Progenitor cell of endocrine pancreas (in vitro differentiated cells): ENCODE measurements around the gene TPPP. TPM values are rescaled to one million over a fixed set of nuclear protein-coding genes. Genes with fewer than 3 reads are reported as not detected.
"Not testable (repeated sequence)": the region's sequence is repeated elsewhere in the genome, so short reads cannot be mapped to it uniquely, and the experiment has no call there.

Experiments
- DNase-seq: peaks from one replicate; pipeline ENCODE4 v3.0.0; 2021; ENCODE audit warnings: low spot score; ENCODE audit not compliant: unreplicated experiment
- H3K27ac Mint-ChIP-seq: 2 replicates; pipeline ENCODE4 v1.8.0; 2021; ENCODE audit warnings: mild to moderate bottlenecking, moderate library complexity, mixed read lengths
- H3K27me3 Mint-ChIP-seq: 2 replicates; pipeline ENCODE4 v1.8.0; 2021; ENCODE audit warnings: mixed read lengths
- H3K36me3 Mint-ChIP-seq: 2 replicates; pipeline ENCODE4 v1.8.0; 2022; ENCODE audit warnings: mixed read lengths; ENCODE audit not compliant: insufficient read depth
- H3K4me1 Mint-ChIP-seq: 2 replicates; pipeline ENCODE4 v1.8.0; 2021; ENCODE audit warnings: low read depth, mixed read lengths
- H3K4me3 Mint-ChIP-seq: 2 replicates; pipeline ENCODE4 v1.8.0; 2021; ENCODE audit warnings: low read depth, mild to moderate bottlenecking, moderate library complexity, mixed read lengths
- H3K9me3 Mint-ChIP-seq: 2 replicates; pipeline ENCODE4 v1.8.0; 2021; ENCODE audit warnings: low read depth, mixed read lengths
- CTCF ChIP-seq: fragments of 200-600 bp; sonication (generic); IDR thresholded peaks from one replicate; pipeline ENCODE4 v1.5.0; 2021; ENCODE audit warnings: antibody characterized with exemption, mild to moderate bottlenecking; ENCODE audit not compliant: unreplicated experiment
- total RNA-seq: library from RNA; stranded (reverse); gene quantifications from 2 replicates; pipeline ENCODE4 v1.2.1, GENCODE V29; 2021

Gene TPPP
- total RNA-seq, 1 donor from 2014 or later: 2.9 TPM

DNA sequence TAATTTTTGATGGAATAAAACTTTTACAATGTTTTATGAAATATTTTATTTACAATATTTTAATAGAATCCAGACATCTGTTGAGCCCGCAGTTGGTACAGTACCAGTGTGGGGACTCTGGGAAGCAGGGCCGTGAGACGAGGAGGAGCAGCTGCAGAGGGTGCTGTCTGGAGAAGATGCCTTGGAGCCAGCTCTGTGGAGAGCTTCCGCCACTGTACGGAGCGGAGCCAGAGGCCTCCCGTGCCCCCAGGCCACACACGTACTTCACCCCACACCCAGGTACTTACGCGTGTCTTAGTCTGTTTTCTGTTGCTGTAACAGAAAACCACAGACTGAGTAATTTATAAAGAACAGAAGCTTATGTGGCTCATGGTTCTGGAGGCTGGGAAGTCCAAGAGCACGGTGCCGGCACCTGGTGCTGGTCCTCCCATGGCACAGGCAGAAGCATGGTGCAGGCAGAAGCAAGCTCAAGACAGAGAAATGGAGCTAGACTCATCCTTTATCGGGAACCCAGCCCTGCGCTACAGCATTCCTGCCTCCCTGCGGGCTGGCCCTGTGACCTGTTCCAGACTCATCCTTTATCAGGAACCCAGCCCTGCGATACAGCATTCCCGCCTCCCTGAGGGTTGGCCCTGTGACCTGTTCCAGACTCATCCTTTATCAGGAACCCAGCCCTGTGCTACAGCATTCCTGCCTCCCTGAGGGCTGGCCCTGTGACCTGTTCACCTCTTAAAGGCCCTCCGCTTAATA, 57.7 kb downstream of the TPPP start:
- TF ChIP-seq CTCF: no peak
- Mint-ChIP-seq H3K27me3 (no peaks in the 10 kb centered on the region), H3K9me3 (no peaks in the 10 kb centered on the region), H3K4me1 (no peaks in the 10 kb centered on the region), H3K4me3 (no peak overlapping the region), H3K27ac (no peak overlapping the region), H3K36me3 (peaks cover 15% of the 10 kb centered on the region)
- no peak for DNase-seq

DNA sequence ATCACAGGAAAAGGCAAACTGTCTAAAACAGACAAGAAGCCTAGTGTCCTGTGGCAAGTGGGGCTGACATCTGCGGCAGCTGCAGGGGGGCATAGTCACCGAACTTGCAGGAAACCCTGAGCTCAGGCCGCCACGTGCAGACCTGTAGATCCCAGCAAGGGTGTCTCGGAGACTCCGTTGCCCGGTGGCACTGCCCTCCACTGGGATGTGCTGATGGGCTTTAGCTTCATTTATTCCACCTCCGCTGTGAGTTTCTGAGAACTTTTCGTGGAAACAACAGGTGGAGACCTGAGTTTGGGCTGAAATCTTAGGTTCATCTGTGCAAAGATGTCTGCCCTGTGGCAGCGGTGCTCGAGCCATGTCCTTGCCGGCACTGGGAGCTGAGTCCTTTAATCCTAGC, 59.0 kb downstream of the TPPP start:
- Mint-ChIP-seq H3K4me3 (no peak overlapping the region), H3K27me3 (no peaks in the 10 kb centered on the region), H3K36me3 (peaks cover 15% of the 10 kb centered on the region), H3K9me3 (no peaks in the 10 kb centered on the region), H3K4me1 (no peaks in the 10 kb centered on the region), H3K27ac (peak overlapping the region; percentile 2)
- DNase-seq: no peak
- TF ChIP-seq CTCF: no peak

GRCh38 chr5:633501-633955, 59.6 kb downstream of the TPPP start:
- H3K27me3 Mint-ChIP-seq: no peaks in the 10 kb centered on the region
- no peak overlapping the region for H3K27ac Mint-ChIP-seq
- DNase-seq: no peak
- H3K4me1 Mint-ChIP-seq: peaks cover 2% of the 10 kb centered on the region
- H3K36me3 Mint-ChIP-seq: peaks cover 17% of the 10 kb centered on the region
- H3K9me3 Mint-ChIP-seq: no peaks in the 10 kb centered on the region
- TF ChIP-seq CTCF: no peak
- no peak overlapping the region for H3K4me3 Mint-ChIP-seq

- H3K4me1 Mint-ChIP-seq, H3K27me3 Mint-ChIP-seq, DNase-seq, H3K4me3 Mint-ChIP-seq, H3K9me3 Mint-ChIP-seq: not testable (repeated sequence)
- Mint-ChIP-seq H3K27ac (peak overlapping the region; percentile 37), H3K36me3 (peaks cover 16% of the 10 kb centered on the region)
These were observed 64.6 kb downstream of the TPPP start for GRCh38 chr5:628351-629205.

DNA sequence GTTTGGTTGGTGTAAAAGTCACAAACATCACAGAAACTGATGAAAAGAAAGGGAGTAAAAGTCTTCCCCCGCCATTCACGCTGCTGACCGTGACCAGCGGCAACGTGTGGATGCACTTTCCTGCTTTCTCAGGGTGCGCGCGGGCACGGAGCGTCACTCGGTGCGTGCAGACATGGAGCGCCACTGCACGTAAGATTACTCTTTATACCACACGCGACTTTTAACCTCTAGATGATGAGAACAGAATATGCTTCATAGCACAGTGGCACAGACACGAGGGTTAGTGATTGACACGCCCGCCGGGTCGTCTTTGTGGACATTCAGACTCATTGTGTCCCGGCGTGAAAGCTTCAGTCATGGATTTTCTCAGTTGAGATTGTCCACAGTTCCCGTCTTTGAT, 65.3 kb downstream of the TPPP start:
- TF ChIP-seq CTCF: no peak
- DNase-seq: no peak
- H3K4me1 Mint-ChIP-seq: peaks cover 2% of the 10 kb centered on the region

More for the DNA sequence above, 65.3 kb downstream of the TPPP start:
- H3K27ac Mint-ChIP-seq: peak overlapping the region; percentile 16
- H3K9me3 Mint-ChIP-seq: no peaks in the 10 kb centered on the region
- no peaks in the 10 kb centered on the region for H3K27me3 Mint-ChIP-seq
- H3K36me3 Mint-ChIP-seq: peaks cover 16% of the 10 kb centered on the region
- H3K4me3 Mint-ChIP-seq: no peak overlapping the region
